NCI-H2227 (cell line): ENCODE data around the gene CRX.
"Not testable (repeated sequence)": the region's sequence is repeated elsewhere in the genome, so short reads cannot be mapped to it uniquely, and the experiment has no call there.

ENCODE experiments used
- DNase-seq: peaks from one replicate; lab custom pipeline; 2025; ENCODE audit not compliant: unreplicated experiment; lab: John Stamatoyannopoulos, UW

The CRX gene

GRCh38 chr19:47858646-47859285 lies 37.0 kb downstream of the CRX start, which contains the start of gene TPRX2:
Gene TPRX2 (plus strand): TSS chr19:47859235. CDS start chr19:47859247, 12 bp downstream.
- DNase-seq: not testable (repeated sequence)

- DNase-seq: not testable (repeated sequence)
Observed at GRCh38 chr19:47859838-47860237, 38.1 kb downstream of the CRX start.

DNA sequence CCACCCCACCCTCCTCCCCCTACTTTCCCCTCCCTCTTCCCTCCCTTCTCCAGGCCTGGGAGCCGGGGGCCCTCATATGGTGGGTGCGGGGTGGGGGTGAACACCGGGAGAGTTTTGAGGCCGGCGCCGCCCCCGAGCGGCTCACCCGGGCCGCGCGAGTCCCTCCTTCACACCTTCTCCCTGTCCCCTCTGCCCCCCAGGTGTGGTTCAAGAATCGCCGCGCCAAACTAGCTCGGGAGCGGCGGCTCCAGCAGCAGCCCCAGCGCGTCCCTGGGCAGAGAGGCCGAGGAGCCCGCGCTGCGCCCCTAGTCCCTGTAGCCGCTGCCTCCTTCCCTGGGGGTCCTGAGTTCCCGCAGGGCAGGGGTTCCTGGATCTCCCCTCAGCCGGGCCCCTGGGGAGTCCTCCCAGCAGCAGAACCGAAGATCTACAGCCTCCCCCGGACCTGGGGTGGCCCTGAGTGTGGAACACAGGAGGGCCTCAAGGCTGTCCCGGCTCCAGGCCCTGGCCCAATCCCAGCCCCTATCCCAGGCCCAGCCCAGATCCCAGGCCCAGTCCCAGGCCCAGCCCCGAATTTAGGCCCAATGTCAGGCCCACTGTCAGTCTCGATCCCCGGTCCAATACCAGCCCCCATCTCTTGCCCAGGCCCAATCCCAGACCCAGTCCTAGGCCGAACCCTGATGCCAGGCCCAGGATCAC lies 39.0 kb downstream of the CRX start:
- no peak for DNase-seq

GRCh38 chr19:47861630-47862029 lies 39.9 kb downstream of the CRX start:
- DNase-seq: no peak

DNA sequence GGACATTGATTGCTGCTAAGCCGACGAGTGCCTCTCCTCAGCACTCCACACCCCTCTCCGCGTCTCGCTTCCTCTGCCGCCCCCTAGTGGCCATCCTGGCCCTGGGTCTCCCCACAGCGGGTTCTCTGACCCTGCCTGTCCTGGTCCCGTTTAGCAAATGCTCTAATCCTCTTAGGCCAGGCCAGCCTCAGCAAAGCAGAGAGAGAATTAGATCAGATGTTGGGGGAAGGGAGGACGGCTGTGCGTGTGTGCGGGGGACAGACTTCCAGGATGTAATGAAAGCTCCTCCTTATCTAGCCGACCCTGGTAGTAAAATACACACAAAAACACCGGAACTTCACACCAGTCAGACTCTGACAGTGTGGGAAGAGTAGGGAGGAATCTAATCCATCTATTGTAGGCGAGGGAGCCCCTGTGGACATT lies 41.8 kb downstream of the CRX start:
- peak; percentile 81 for DNase-seq

DNA sequence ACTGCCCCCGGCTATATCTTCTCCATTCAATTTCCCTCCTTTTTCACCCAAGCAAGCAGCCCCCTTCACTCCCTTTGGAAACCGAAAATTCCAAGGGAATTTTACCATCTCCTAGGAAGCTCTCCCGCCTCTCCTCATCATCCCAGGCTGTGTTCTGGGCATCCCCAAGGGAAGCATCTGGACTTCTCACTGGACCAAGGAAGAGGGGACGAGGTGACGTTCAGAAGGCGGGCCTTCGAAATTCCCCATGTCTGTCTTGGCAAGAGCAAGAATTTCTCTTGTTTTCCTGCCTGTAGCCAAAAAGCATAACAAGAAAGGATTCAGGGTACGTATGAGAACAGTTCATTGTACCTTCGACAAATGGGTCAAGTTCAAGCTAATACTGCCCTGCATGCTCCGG lies 43.4 kb downstream of the CRX start:
- no peak for DNase-seq

- no peak for DNase-seq
Observed at GRCh38 chr19:47878906-47879305, 57.2 kb downstream of the CRX start.

GRCh38 chr19:47879385-47879784 lies 57.6 kb downstream of the CRX start:
- DNase-seq: not testable (repeated sequence)

DNA sequence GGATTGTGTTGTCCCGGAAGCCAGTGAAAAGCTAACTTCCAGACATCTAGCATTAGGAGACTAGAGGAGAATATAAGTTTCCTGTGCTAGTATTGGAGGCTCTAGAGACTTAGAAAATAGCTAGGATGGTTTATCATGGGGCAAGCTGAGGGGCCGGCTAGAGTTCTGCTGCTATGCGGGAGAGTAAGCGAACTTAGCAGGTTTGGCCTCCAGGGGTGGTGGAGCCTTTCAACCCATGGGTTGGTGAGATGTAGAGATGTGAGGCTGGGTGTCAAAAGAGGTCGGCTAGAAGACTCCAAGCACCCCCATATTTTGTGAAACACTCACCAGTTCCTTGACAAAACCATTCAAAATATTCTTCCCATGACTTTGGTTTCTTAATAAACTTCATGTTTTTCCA lies 60.0 kb downstream of the CRX start:
- no peak for DNase-seq

GRCh38 chr19:47882890-47883289 lies 61.2 kb downstream of the CRX start:
- no peak for DNase-seq

DNA sequence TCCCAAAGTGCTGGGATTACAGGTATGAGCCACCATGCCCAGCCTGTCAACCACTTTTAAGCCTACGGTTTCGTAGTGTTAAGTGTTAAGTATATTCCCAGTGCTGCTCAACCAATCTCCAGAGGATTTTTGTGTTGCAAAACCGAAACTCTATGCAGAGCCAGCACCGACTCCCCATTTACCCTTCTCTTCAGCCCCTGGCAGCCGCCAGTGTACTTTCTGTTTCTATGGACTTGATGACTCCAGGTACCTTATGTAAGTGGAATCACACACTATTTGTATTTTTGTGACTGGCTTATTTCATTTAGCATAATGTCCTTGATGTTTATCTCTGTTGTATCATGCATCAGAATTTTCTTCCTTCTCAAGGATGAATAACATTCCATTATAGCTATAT lies 63.3 kb downstream of the CRX start:
- no peak for DNase-seq

DNA sequence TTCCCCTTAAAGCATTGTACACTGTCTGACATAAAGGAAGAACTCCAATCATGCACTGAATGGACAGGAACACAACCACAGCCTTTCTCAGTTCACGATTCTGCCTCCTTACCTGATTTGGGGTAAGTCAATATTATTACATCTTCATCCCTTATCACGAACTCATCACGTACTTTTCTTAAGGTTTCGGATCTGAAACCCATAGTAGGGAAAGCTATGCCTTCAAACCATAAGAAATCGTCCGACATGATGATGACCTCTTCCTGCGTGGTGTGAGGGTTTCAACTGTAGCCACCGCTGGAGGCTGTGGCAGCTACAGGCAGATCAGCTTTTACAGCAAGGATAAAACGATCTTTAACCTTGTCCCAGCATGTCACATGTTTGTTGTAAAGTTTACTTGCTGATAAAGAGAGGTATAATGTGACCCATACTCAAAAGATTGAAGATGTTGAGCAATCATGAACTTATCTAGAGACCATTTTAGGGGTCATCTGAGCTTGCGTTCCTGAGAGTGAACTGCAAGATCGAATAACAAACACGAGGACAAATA lies 64.3 kb downstream of the CRX start, which contains the start of gene SULT2A1:
Gene SULT2A1, minus strand, starts transcription at position 306 of the 550 bp plus-strand sequence. Its CDS starts 58 bp downstream, at position 248.
- no peak for DNase-seq

GRCh38 chr19:47890865-47891621 lies 69.3 kb downstream of the CRX start:
- no peak for DNase-seq

DNA sequence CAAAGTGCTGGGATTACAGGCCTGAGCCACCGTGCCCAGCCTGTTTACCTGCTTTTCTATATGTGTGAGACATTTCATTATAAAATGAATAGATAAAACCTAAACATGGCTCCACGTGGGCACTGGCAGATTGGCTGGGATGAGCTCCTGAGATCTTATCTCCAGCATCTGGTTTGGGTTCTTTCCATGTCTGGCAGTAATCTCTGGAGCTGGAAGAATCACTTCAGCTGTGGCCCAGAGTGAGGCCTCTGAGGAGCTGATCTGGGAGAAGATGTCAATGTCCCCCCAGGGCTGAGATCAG lies 69.8 kb downstream of the CRX start:
- DNase-seq: no peak

DNA sequence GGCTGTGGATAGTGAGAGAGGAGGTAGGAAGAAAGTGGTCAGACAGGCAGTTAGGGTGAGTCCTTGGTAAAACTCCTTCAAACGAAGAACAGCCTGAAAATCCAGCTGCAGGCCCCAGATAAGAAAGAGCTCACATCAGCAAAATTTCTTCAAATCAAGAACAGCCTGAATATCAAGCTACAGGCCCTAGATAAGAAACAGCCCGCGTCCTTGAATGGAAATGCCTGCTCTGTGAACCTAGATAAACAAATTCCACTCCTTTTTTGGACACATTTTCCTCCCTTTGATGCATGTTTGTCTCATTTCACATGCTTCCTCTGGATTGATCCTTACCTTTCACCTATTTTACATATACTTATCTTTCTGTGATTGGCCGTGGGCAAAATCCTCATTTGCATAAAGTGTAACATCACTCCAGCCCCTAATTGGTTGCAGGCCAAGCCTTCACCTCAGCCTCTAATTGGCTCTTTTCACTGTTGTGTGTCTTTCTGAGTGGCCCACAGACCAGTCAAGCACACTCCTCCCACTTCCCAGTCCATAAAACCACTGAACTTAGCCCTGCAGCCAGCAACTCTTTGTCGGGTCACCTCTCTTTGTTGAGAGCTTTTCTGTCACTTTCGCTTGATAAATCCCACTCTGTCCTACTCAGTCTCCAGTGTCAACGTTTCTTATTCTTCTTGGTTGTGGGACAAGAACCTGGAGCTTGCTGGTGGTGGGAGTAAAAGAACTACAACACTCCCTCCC lies 70.4 kb downstream of the CRX start:
- no peak for DNase-seq
